ENCODE data around the gene ANXA6.
"Not testable (repeated sequence)": the region's sequence is repeated elsewhere in the genome, so short reads cannot be mapped to it uniquely, and the experiment has no call there.

Gene ANXA6

GRCh38 chr5:151178372-151178771, 20.8 kb upstream of the ANXA6 start:
- H3K4me1 ChIP-seq (ENCODE audit: control insufficient read depth, insufficient read depth, low read length), result no peaks in the 10 kb centered on the region
- no peak overlapping the region for H3K4me3 ChIP-seq (ENCODE audit: low read length)
- no peaks in the 10 kb centered on the region for H3K9me3 ChIP-seq (ENCODE audit: control insufficient read depth, low read length)
- H3K27me3 ChIP-seq (ENCODE audit: control insufficient read depth, insufficient read depth, low read length), result no peaks in the 10 kb centered on the region
- H3K36me3 ChIP-seq (ENCODE audit: control insufficient read depth, insufficient read depth, low read length), result no peaks in the 10 kb centered on the region
- H3K9ac ChIP-seq (ENCODE audit: low read length), result no peak overlapping the region

- not testable (repeated sequence) for H3K36me3 ChIP-seq (ENCODE audit: control insufficient read depth, insufficient read depth, low read length); H3K27me3 ChIP-seq (ENCODE audit: control insufficient read depth, insufficient read depth, low read length); H3K4me1 ChIP-seq (ENCODE audit: control insufficient read depth, insufficient read depth, low read length); H3K4me3 ChIP-seq (ENCODE audit: low read length); H3K9ac ChIP-seq (ENCODE audit: low read length); H3K9me3 ChIP-seq (ENCODE audit: control insufficient read depth, low read length)
Measured at GRCh38 chr5:151176268-151176667, 18.7 kb upstream of the ANXA6 start.

GRCh38 chr5:151174612-151175101, 17.1 kb upstream of the ANXA6 start:
- Histone ChIP-seq H3K36me3 (ENCODE audit: control insufficient read depth, insufficient read depth, low read length) (no peaks in the 10 kb centered on the region), H3K9me3 (ENCODE audit: control insufficient read depth, low read length) (no peaks in the 10 kb centered on the region), H3K9ac (ENCODE audit: low read length) (no peak overlapping the region), H3K27me3 (ENCODE audit: control insufficient read depth, insufficient read depth, low read length) (no peaks in the 10 kb centered on the region), H3K4me3 (ENCODE audit: low read length) (no peak overlapping the region), H3K4me1 (ENCODE audit: control insufficient read depth, insufficient read depth, low read length) (no peaks in the 10 kb centered on the region)

GRCh38 chr5:151173711-151174611, 16.4 kb upstream of the ANXA6 start:
- Histone ChIP-seq H3K36me3 (ENCODE audit: control insufficient read depth, insufficient read depth, low read length) (no peaks in the 10 kb centered on the region), H3K9ac (ENCODE audit: low read length) (no peak overlapping the region), H3K27me3 (ENCODE audit: control insufficient read depth, insufficient read depth, low read length) (no peaks in the 10 kb centered on the region), H3K4me1 (ENCODE audit: control insufficient read depth, insufficient read depth, low read length) (no peaks in the 10 kb centered on the region), H3K9me3 (ENCODE audit: control insufficient read depth, low read length) (no peaks in the 10 kb centered on the region), H3K4me3 (ENCODE audit: low read length) (no peak overlapping the region)

- Histone ChIP-seq H3K9ac (ENCODE audit: low read length) (no peak overlapping the region), H3K4me3 (ENCODE audit: low read length) (no peak overlapping the region)
Measured at GRCh38 chr5:151171529-151171928, 13.9 kb upstream of the ANXA6 start.

GRCh38 chr5:151168602-151169344, 11.2 kb upstream of the ANXA6 start:
- peaks cover 5% of the 10 kb centered on the region for H3K4me1 ChIP-seq (ENCODE audit: control insufficient read depth, insufficient read depth, low read length)
- no peaks in the 10 kb centered on the region for H3K9me3 ChIP-seq (ENCODE audit: control insufficient read depth, low read length)
- no peak overlapping the region for H3K9ac ChIP-seq (ENCODE audit: low read length)
- H3K4me3 ChIP-seq (ENCODE audit: low read length), result no peak overlapping the region
- no peaks in the 10 kb centered on the region for H3K36me3 ChIP-seq (ENCODE audit: control insufficient read depth, insufficient read depth, low read length)
- H3K27me3 ChIP-seq (ENCODE audit: control insufficient read depth, insufficient read depth, low read length), result peaks cover 3% of the 10 kb centered on the region

More at GRCh38 chr5:151171529-151171928, 13.9 kb upstream of the ANXA6 start:
- Histone ChIP-seq H3K27me3 (ENCODE audit: control insufficient read depth, insufficient read depth, low read length) (peaks cover 3% of the 10 kb centered on the region), H3K4me1 (ENCODE audit: control insufficient read depth, insufficient read depth, low read length) (no peaks in the 10 kb centered on the region), H3K36me3 (ENCODE audit: control insufficient read depth, insufficient read depth, low read length) (no peaks in the 10 kb centered on the region), H3K9me3 (ENCODE audit: control insufficient read depth, low read length) (no peaks in the 10 kb centered on the region)

GRCh38 chr5:151167022-151167421, 9.4 kb upstream of the ANXA6 start:
- no peak overlapping the region for H3K9ac ChIP-seq (ENCODE audit: low read length)
- no peaks in the 10 kb centered on the region for H3K36me3 ChIP-seq (ENCODE audit: control insufficient read depth, insufficient read depth, low read length)
- no peaks in the 10 kb centered on the region for H3K9me3 ChIP-seq (ENCODE audit: control insufficient read depth, low read length)
- H3K27me3 ChIP-seq (ENCODE audit: control insufficient read depth, insufficient read depth, low read length), result peaks cover 3% of the 10 kb centered on the region
- no peak overlapping the region for H3K4me3 ChIP-seq (ENCODE audit: low read length)
- peaks cover 5% of the 10 kb centered on the region for H3K4me1 ChIP-seq (ENCODE audit: control insufficient read depth, insufficient read depth, low read length)

- no peak overlapping the region for H3K9ac ChIP-seq (ENCODE audit: low read length)
- H3K9me3 ChIP-seq (ENCODE audit: control insufficient read depth, low read length), result no peaks in the 10 kb centered on the region
- H3K36me3 ChIP-seq (ENCODE audit: control insufficient read depth, insufficient read depth, low read length), result no peaks in the 10 kb centered on the region
- H3K4me3 ChIP-seq (ENCODE audit: low read length), result no peak overlapping the region
- H3K4me1 ChIP-seq (ENCODE audit: control insufficient read depth, insufficient read depth, low read length), result peaks cover 5% of the 10 kb centered on the region
- peaks cover 3% of the 10 kb centered on the region for H3K27me3 ChIP-seq (ENCODE audit: control insufficient read depth, insufficient read depth, low read length)
Measured at GRCh38 chr5:151164687-151165392, 7.3 kb upstream of the ANXA6 start.

- Histone ChIP-seq H3K4me1 (ENCODE audit: control insufficient read depth, insufficient read depth, low read length) (peaks cover 8% of the 10 kb centered on the region), H3K4me3 (ENCODE audit: low read length) (no peak overlapping the region), H3K27me3 (ENCODE audit: control insufficient read depth, insufficient read depth, low read length) (peaks cover 7% of the 10 kb centered on the region), H3K9me3 (ENCODE audit: control insufficient read depth, low read length) (no peaks in the 10 kb centered on the region), H3K36me3 (ENCODE audit: control insufficient read depth, insufficient read depth, low read length) (no peaks in the 10 kb centered on the region), H3K9ac (ENCODE audit: low read length) (no peak overlapping the region)
Measured at GRCh38 chr5:151162776-151163175, 5.2 kb upstream of the ANXA6 start.

- Histone ChIP-seq H3K4me1 (ENCODE audit: control insufficient read depth, insufficient read depth, low read length) (peaks cover 28% of the 10 kb centered on the region), H3K9me3 (ENCODE audit: control insufficient read depth, low read length) (no peaks in the 10 kb centered on the region), H3K27me3 (ENCODE audit: control insufficient read depth, insufficient read depth, low read length) (peaks cover 13% of the 10 kb centered on the region), H3K4me3 (ENCODE audit: low read length) (no peak overlapping the region), H3K36me3 (ENCODE audit: control insufficient read depth, insufficient read depth, low read length) (no peaks in the 10 kb centered on the region), H3K9ac (ENCODE audit: low read length) (no peak overlapping the region)
Measured at GRCh38 chr5:151159649-151160373, 2.2 kb upstream of the ANXA6 start.

GRCh38 chr5:151158287-151158661, 695 bp upstream of the ANXA6 start:
- peaks cover 27% of the 10 kb centered on the region for H3K4me1 ChIP-seq (ENCODE audit: control insufficient read depth, insufficient read depth, low read length)
- no peaks in the 10 kb centered on the region for H3K36me3 ChIP-seq (ENCODE audit: control insufficient read depth, insufficient read depth, low read length)
- peaks cover 13% of the 10 kb centered on the region for H3K27me3 ChIP-seq (ENCODE audit: control insufficient read depth, insufficient read depth, low read length)
- peak overlapping the region; percentile 77 for H3K9ac ChIP-seq (ENCODE audit: low read length)
- H3K9me3 ChIP-seq (ENCODE audit: control insufficient read depth, low read length), result no peaks in the 10 kb centered on the region
- peak overlapping the region; percentile 63 for H3K4me3 ChIP-seq (ENCODE audit: low read length)

Measured in mucosa of stomach (tissue), 1 donor.